DMS79 (cell line): ENCODE measurements around the gene BEX3.

Experiments used
- DNase-seq: peaks from one replicate; lab custom pipeline; 2025; lab: John Stamatoyannopoulos, UW

BEX3 gene

GRCh38 chrX:103423955-103424638 lies 47.8 kb downstream of the BEX3 start:
- DNase-seq, result no peak
